Keratinocyte (primary cell): ENCODE data around the gene SMYD3. TPM values are rescaled to one million over a fixed set of nuclear protein-coding genes. Genes with fewer than 3 reads are reported as not detected.

ENCODE experiments used
- DNase-seq: peaks from one replicate; pipeline ENCODE4 v3.0.0-alpha.2; 2011; ENCODE audit warnings: low read depth, missing footprints, low spot score
- FAIRE-seq: peaks from 2 replicates; lab custom pipeline; 2011; peaks lifted over from hg19 to GRCh38; lab: Jason Lieb, UNC
- H2AFZ ChIP-seq: 2 replicates; pipeline ENCODE4 v1.6.0; 2012; ENCODE audit warnings: low read length, control low read depth, inconsistent platforms; ENCODE audit not compliant: control insufficient read depth
- H3K27ac ChIP-seq: 2 replicates; pipeline ENCODE4 v1.5.1; 2011; ENCODE audit warnings: low read length; ENCODE audit not compliant: control insufficient read depth, insufficient read depth
- H3K27me3 ChIP-seq: 3 replicates; pipeline ENCODE4 v1.6.0; 2011; ENCODE audit warnings: low read length; ENCODE audit not compliant: control insufficient read depth, insufficient read depth; ENCODE audit errors: extremely low read depth
- H3K36me3 ChIP-seq, 2 experiments: 2 replicates in 1 of 2; 3 replicates in 1 of 2; pipeline ENCODE4 v1.5.1; 2011; ENCODE audit warnings: low read length in 2 of 2, mild to moderate bottlenecking in 1 of 2; ENCODE audit not compliant: control insufficient read depth in 2 of 2, insufficient read depth in 2 of 2; ENCODE audit errors: extremely low read depth in 1 of 2
- H3K4me1 ChIP-seq: 3 replicates; pipeline ENCODE4 v1.5.1; 2011; ENCODE audit warnings: low read length; ENCODE audit not compliant: control insufficient read depth, insufficient read depth; ENCODE audit errors: extremely low read depth
- H3K4me2 ChIP-seq: 3 replicates; pipeline ENCODE4 v1.6.0; 2011; ENCODE audit warnings: low read depth, low read length; ENCODE audit not compliant: control insufficient read depth, insufficient read depth; ENCODE audit errors: extremely low read depth
- H3K4me3 ChIP-seq, 3 experiments: fragments of 200-600 bp in 1 of 3; sonication (generic) in 1 of 3; 2 replicates in 2 of 3; 3 replicates in 1 of 3; pipeline ENCODE4 v1.5.1; 2011 to 2016; ENCODE audit warnings: low read length in 3 of 3, mild to moderate bottlenecking in 3 of 3, control low read depth in 2 of 3, inconsistent platforms in 1 of 3, low read depth in 1 of 3, mixed read lengths in 1 of 3, mixed run types in 1 of 3, moderate library complexity in 1 of 3; ENCODE audit not compliant: control insufficient read depth in 2 of 3, insufficient read depth in 2 of 3; ENCODE audit errors: extremely low read depth in 1 of 3
- H3K79me2 ChIP-seq: 2 replicates; pipeline ENCODE4 v1.6.0; 2012; ENCODE audit warnings: low read length; ENCODE audit not compliant: control insufficient read depth, insufficient read depth
- H3K9ac ChIP-seq: 3 replicates; pipeline ENCODE4 v1.6.0; 2011; ENCODE audit warnings: low read length; ENCODE audit not compliant: control insufficient read depth, insufficient read depth; ENCODE audit errors: extremely low read depth
- H3K9me1 ChIP-seq: 3 replicates; pipeline ENCODE4 v1.6.0; 2011; ENCODE audit warnings: low read length; ENCODE audit not compliant: control insufficient read depth, insufficient read depth; ENCODE audit errors: extremely low read depth
- H3K9me3 ChIP-seq: 2 replicates; pipeline ENCODE4 v1.5.1; 2012; ENCODE audit warnings: low read depth, low read length; ENCODE audit not compliant: control insufficient read depth
- H4K20me1 ChIP-seq: 3 replicates; pipeline ENCODE4 v1.6.0; 2011; ENCODE audit warnings: low read length; ENCODE audit not compliant: control insufficient read depth, insufficient read depth; ENCODE audit errors: extremely low read depth
- EZH2 ChIP-seq: IDR thresholded peaks from one replicate; pipeline ENCODE4 v1.6.1; 2012; ENCODE audit warnings: inconsistent platforms, mild to moderate bottlenecking, low read length, moderate library complexity
- dilution Hi-C: fragments of 300-500 bp; cut with MboI; formaldehyde crosslinking; loops from one replicate; pipeline ENCODE4 v1.7.0; 2020; ENCODE audit warnings: low sequenced_read_pairs; ENCODE audit not compliant: extremely low pct_ligation_motif_present
- polyA plus RNA-seq, 5 experiments: library from polyadenylated mRNA; depleted of rRNA in 3 of 5; stranded (reverse) in 3 of 5; stranded (forward) in 1 of 5; unstranded in 1 of 5; fragments of >200 nt; gene quantifications; 1 replicate in 1 of 5; 2 replicates in 3 of 5; 3 replicates in 1 of 5; pipeline versions ENCODE4 v1.2.1 to v1.2.3, GENCODE V29; 2011 to 2012; ENCODE audit warnings: missing spikeins in 2 of 5, low read depth in 1 of 5, low replicate concordance in 1 of 5
- TF ChIP-seq, protein P1 (sequence below), 3 experiments: IDR thresholded peaks in 1 of 3; conservative IDR thresholded peaks in 1 of 3; optimal IDR thresholded peaks in 1 of 3; 2 replicates in 2 of 3; 3 replicates in 1 of 3; pipeline versions ENCODE3 to v1.5.1; 2011; ENCODE audit warnings: low read length in 3 of 3, mild to moderate bottlenecking in 3 of 3, moderate library complexity in 2 of 3, control low read depth in 1 of 3, inconsistent platforms in 1 of 3; ENCODE audit not compliant: insufficient read depth in 2 of 3; ENCODE audit errors: extremely low read depth in 1 of 3

The SMYD3 gene
- polyA plus RNA-seq, 1 donor (not counting 4 experiments of a cell fraction or from before 2014, with no cell fraction given), result 31.0 TPM

DNA sequence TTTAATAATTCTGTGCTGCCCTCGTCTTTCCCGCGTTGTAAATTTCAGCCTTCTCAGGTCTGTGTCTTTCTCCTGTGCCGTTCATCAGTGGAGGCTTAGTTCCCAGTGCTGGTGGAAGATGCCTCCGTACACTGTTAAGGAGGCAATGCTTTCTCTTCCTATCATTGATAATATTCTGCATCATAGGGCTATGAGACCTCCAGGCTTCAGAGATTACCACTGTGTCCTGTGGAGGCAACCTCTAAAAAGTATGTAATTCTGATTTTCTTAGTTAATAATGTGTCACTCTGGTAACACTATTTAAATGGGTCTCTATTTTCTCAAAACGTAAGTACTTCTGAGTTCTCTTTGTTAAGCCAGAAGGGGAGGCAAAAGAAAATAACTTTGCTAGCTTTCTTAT, 538.3 kb downstream of the SMYD3 start:
- TF ChIP-seq, protein P1, sequence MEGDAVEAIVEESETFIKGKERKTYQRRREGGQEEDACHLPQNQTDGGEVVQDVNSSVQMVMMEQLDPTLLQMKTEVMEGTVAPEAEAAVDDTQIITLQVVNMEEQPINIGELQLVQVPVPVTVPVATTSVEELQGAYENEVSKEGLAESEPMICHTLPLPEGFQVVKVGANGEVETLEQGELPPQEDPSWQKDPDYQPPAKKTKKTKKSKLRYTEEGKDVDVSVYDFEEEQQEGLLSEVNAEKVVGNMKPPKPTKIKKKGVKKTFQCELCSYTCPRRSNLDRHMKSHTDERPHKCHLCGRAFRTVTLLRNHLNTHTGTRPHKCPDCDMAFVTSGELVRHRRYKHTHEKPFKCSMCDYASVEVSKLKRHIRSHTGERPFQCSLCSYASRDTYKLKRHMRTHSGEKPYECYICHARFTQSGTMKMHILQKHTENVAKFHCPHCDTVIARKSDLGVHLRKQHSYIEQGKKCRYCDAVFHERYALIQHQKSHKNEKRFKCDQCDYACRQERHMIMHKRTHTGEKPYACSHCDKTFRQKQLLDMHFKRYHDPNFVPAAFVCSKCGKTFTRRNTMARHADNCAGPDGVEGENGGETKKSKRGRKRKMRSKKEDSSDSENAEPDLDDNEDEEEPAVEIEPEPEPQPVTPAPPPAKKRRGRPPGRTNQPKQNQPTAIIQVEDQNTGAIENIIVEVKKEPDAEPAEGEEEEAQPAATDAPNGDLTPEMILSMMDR (optimal IDR thresholded peaks at IDR 0.05 in 1 of 3, IDR thresholded peaks at IDR 0.05 in 1 of 3, conservative IDR thresholded peaks at IDR 0.05 in 1 of 3; ENCODE audit: extremely low read depth in 1 of 3, insufficient read depth in 2 of 3, low read length in 3 of 3), result no peak
- no peak for TF ChIP-seq EZH2
- Histone ChIP-seq H3K4me3 (no peak overlapping the region), H3K4me2 (no peak overlapping the region), H3K9me3 (no peaks in the 10 kb centered on the region), H3K79me2 (no peaks in the 10 kb centered on the region), H3K36me3 (no peaks in the 10 kb centered on the region), H3K9me1 (no peaks in the 10 kb centered on the region), H3K4me1 (no peaks in the 10 kb centered on the region), H3K9ac (no peak overlapping the region), H3K27me3 (no peaks in the 10 kb centered on the region), H2AFZ (no peak overlapping the region), H4K20me1 (no peaks in the 10 kb centered on the region), H3K27ac (no peak overlapping the region)
- DNase-seq (no peak), FAIRE-seq (no peak)
- dilution Hi-C loops, result no loop called here

DNA sequence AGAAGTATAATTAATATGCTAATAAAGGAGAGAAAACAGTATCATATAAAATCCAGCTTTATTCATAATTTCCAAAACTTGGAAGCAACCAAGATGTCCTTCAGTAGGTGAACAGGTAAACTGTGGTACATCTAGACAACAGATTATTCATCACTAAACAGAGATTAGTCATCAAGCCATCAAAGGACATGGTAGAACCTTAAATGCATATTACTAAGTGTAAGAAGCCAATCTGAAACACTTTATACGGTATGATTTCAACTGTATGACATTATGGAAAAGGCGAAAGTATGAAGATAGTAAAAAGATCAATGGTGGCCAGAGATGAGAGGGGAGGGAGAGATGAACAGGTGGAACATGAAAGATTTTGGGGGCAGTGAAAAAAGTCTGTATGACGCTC, 541.7 kb downstream of the SMYD3 start:
- no peak for FAIRE-seq
- no peaks in the 10 kb centered on the region for H3K27me3 ChIP-seq
- H3K4me2 ChIP-seq, result no peak overlapping the region
- H4K20me1 ChIP-seq, result no peaks in the 10 kb centered on the region
- H2AFZ ChIP-seq, result no peak overlapping the region
- dilution Hi-C loops, result no loop called here
- H3K4me1 ChIP-seq, result no peaks in the 10 kb centered on the region
- no peaks in the 10 kb centered on the region for H3K9me1 ChIP-seq
- TF ChIP-seq, protein P1 (optimal IDR thresholded peaks at IDR 0.05 in 1 of 3, IDR thresholded peaks at IDR 0.05 in 1 of 3, conservative IDR thresholded peaks at IDR 0.05 in 1 of 3; ENCODE audit: extremely low read depth in 1 of 3, insufficient read depth in 2 of 3, low read length in 3 of 3), result no peak
- TF ChIP-seq EZH2, result no peak
- no peak for DNase-seq
- H3K36me3 ChIP-seq, result no peaks in the 10 kb centered on the region
- H3K9ac ChIP-seq, result no peak overlapping the region
- H3K27ac ChIP-seq, result no peak overlapping the region
- H3K79me2 ChIP-seq, result no peaks in the 10 kb centered on the region
- H3K9me3 ChIP-seq, result no peaks in the 10 kb centered on the region
- no peak overlapping the region for H3K4me3 ChIP-seq
